Caco-2 (cell line): ENCODE data around the gene PPP1R13B. TPM values are rescaled to one million over a fixed set of nuclear protein-coding genes. Genes with fewer than 3 reads are reported as not detected.
A peak's percentile ranks its signal among the peaks of the same experiment; 100 is the strongest.

Experiments
- BruUV-seq: library from RNA; stranded (reverse); fragments of 400-500 nt; replicated peaks from 2 replicates; lab custom pipeline; 2021; lab: Mats Ljungman, UMichigan
- CTCF ChIA-PET: fragments of 300-600 bp; sonication (Branson Sonifier 250); formaldehyde crosslinking; loops from one replicate; lab custom pipeline; 2022; ENCODE audit warnings: antibody characterized with exemption; lab: Charles Lee
- POLR2A ChIA-PET: fragments of 300-600 bp; sonication (Branson Sonifier 250); formaldehyde crosslinking; loops from one replicate; lab custom pipeline; 2022; ENCODE audit warnings: antibody characterized with exemption; lab: Charles Lee
- DNase-seq, 2 experiments: peaks; one replicate each; pipeline versions ENCODE4 v3.0.0 to v3.0.0-alpha.2; 2020 to 2022
- H3K27me3 ChIP-seq: replicated peaks from 2 replicates; pipeline ENCODE4 v1.6.0; 2011; ENCODE audit warnings: low read length; ENCODE audit not compliant: control insufficient read depth, insufficient read depth
- H3K36me3 ChIP-seq: 2 replicates; pipeline ENCODE4 v1.5.1; 2011; ENCODE audit warnings: low read length; ENCODE audit not compliant: control insufficient read depth, insufficient read depth
- H3K4me1 ChIP-seq: fragments of 250-450 bp; sonication (Bioruptor Pico); 2 replicates; pipeline ENCODE4 v1.5.1; 2020; ENCODE audit warnings: mild to moderate bottlenecking
- H3K4me3 ChIP-seq: 2 replicates; pipeline ENCODE4 v1.5.1; 2011; ENCODE audit warnings: low read depth, mild to moderate bottlenecking, control low read depth, low read length
- H3K9me3 ChIP-seq: fragments of 250-450 bp; sonication (Bioruptor Pico); 2 replicates; pipeline ENCODE4 v1.5.1; 2020; ENCODE audit warnings: mild to moderate bottlenecking, moderate library complexity
- H3K27ac Mint-ChIP-seq: one replicate; pipeline ENCODE4 v1.8.0; 2022; ENCODE audit warnings: mixed read lengths; ENCODE audit not compliant: unreplicated experiment
- H3K27me3 Mint-ChIP-seq: one replicate; pipeline ENCODE4 v1.8.0; 2022; ENCODE audit warnings: mixed read lengths; ENCODE audit not compliant: insufficient read depth, unreplicated experiment
- H3K36me3 Mint-ChIP-seq: one replicate; pipeline ENCODE4 v1.8.0; 2022; ENCODE audit warnings: mild to moderate bottlenecking, mixed read lengths; ENCODE audit not compliant: insufficient read depth, unreplicated experiment
- H3K4me1 Mint-ChIP-seq: one replicate; pipeline ENCODE4 v1.8.0; 2022; ENCODE audit warnings: low read depth, mixed read lengths; ENCODE audit not compliant: unreplicated experiment
- H3K4me3 Mint-ChIP-seq: one replicate; pipeline ENCODE4 v1.8.0; 2022; ENCODE audit warnings: mild to moderate bottlenecking, moderate library complexity, mixed read lengths; ENCODE audit not compliant: unreplicated experiment
- H3K9me3 Mint-ChIP-seq: one replicate; pipeline ENCODE4 v1.8.0; 2022; ENCODE audit warnings: mixed read lengths; ENCODE audit not compliant: unreplicated experiment
- intact Hi-C: fragments of 100-400 bp; cut with micrococcal nuclease; formaldehyde crosslinking; loops from one replicate; pipeline ENCODE4 v1.10.0; 2022; ENCODE audit not compliant: unreplicated experiment
- total RNA-seq: library from RNA; stranded (reverse); gene quantifications from 2 replicates; pipeline ENCODE4 v1.2.3, GENCODE V29; 2022
- TF ChIP-seq, protein P1 (sequence below), 2 experiments: fragments of 200-600 bp in 1 of 2; IDR thresholded peaks; 1 replicate in 1 of 2; 2 replicates in 1 of 2; pipeline versions ENCODE4 v1.5.1 to v1.8.0; 2011 to 2022; ENCODE audit warnings: antibody characterized with exemption in 1 of 2, control low read depth in 1 of 2, inconsistent platforms in 1 of 2, low read depth in 1 of 2, low read length in 1 of 2, mild to moderate bottlenecking in 1 of 2, moderate library complexity in 1 of 2; ENCODE audit not compliant: insufficient read depth in 1 of 2, severe bottlenecking in 1 of 2, unreplicated experiment in 1 of 2

PPP1R13B gene
- total RNA-seq, 1 experiment from 2014 or later: 15.8 TPM

DNA sequence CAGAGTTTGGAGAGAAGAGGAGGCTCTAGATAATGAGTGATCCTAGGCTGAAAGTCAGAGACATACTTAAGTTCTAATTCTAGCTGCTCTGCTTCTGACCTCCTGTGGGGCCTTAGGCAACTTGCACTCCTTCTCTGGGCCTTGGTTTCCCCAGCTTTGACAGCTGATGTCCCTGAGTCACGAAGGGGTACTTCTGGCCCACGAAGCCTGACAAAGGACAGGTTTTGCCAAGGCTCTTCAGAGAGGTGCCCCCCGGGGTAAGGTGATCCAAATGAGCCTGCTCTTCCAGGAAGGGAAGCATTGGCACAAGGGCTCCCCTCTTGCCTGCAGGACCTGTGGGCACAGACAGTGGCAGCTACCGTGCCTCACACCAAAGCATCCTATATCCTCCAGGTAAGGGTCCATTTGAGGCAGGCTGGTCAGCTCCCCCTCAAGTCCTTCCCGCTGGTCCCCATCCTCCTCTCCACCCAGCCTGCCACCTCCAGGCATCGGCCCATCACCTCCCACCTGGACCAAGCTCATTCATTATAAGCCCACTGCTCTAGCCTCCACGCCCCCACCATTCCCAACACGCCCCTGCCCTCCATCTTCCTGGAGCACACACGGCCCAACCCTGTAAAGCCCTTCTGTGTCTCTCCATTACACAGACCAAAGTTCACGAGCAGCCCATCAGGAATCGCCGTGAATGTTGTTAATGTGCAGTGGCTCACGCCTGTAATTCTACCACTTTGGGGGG lies 1.9 kb upstream of the PPP1R13B start:
- ChIA-PET POLR2A (no interaction called here), CTCF (no interaction called here)
- Mint-ChIP-seq H3K36me3 (peaks cover 11% of the 10 kb centered on the region), H3K9me3 (no peaks in the 10 kb centered on the region), H3K27me3 (no peaks in the 10 kb centered on the region), H3K27ac (no peak overlapping the region), H3K4me1 (peaks cover under 1% of the 10 kb centered on the region), H3K4me3 (peak overlapping the region; percentile 84)
- Histone ChIP-seq H3K36me3 (no peaks in the 10 kb centered on the region), H3K9me3 (no peaks in the 10 kb centered on the region), H3K27me3 (no peaks in the 10 kb centered on the region), H3K4me1 (peaks cover 6% of the 10 kb centered on the region), H3K4me3 (no peak overlapping the region)
- BruUV-seq: TSS peak; percentile 49
- intact Hi-C loops: no loop called here
- TF ChIP-seq, protein P1, sequence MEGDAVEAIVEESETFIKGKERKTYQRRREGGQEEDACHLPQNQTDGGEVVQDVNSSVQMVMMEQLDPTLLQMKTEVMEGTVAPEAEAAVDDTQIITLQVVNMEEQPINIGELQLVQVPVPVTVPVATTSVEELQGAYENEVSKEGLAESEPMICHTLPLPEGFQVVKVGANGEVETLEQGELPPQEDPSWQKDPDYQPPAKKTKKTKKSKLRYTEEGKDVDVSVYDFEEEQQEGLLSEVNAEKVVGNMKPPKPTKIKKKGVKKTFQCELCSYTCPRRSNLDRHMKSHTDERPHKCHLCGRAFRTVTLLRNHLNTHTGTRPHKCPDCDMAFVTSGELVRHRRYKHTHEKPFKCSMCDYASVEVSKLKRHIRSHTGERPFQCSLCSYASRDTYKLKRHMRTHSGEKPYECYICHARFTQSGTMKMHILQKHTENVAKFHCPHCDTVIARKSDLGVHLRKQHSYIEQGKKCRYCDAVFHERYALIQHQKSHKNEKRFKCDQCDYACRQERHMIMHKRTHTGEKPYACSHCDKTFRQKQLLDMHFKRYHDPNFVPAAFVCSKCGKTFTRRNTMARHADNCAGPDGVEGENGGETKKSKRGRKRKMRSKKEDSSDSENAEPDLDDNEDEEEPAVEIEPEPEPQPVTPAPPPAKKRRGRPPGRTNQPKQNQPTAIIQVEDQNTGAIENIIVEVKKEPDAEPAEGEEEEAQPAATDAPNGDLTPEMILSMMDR (IDR thresholded peaks at IDR 0.05; ENCODE audit: insufficient read depth in 1 of 2, low read depth in 1 of 2, low read length in 1 of 2, severe bottlenecking in 1 of 2, unreplicated experiment in 1 of 2): no peak
- no peak for DNase-seq

DNA sequence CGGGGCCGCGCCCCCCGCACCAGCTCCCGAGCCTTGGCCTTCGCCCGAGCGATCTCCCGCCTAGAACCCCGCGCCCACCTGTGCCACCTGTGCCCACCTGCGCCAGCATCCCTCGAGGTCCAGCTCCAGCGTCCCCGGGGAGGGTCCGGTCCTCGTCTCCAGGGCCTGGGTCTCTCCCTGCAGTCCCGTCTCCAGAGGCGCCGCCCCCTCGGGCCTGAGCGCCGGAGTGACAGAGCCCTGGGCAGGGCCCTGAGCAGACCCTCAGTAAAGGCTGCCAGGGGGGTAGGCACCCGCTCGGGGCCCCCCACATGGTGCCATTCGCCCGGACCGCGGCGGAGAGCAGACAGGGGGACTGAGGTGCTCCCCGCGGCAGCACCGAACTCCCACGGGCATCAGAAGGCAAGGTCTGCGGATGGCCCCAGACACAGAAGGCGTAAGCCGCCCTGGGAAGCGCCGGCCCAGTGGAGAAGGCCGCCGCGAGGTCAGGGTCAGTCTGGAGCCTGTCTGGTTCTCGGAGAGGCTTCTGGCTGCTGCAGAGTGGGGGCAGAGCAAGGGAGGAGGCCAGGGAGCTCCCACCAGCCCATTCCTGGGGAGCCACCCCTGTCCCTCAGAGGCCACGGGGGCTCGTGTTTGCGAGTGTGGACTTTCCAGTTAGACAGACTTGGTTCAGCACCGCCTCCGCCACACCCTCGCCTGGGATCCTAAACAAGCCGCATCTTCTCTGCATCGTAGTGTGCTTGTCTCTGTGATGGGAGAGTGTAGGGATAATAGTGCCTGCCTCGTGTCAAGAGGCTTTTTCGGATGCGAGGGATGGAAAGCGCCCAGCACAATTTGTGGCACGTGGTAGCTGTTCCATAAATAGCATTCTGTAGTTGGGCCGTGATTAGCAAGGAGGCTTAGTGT lies 1.1 kb upstream of the PPP1R13B start:
- Histone ChIP-seq H3K4me1 (peaks cover 6% of the 10 kb centered on the region), H3K27me3 (no peaks in the 10 kb centered on the region), H3K4me3 (peak overlapping the region; percentile 83), H3K9me3 (no peaks in the 10 kb centered on the region), H3K36me3 (no peaks in the 10 kb centered on the region)
- POLR2A ChIA-PET: no interaction called here
- peak in 1 of 2 experiments; percentile 50 for DNase-seq
- CTCF ChIA-PET: no interaction called here
- TF ChIP-seq, protein P1 (IDR thresholded peaks at IDR 0.05; ENCODE audit: insufficient read depth in 1 of 2, low read depth in 1 of 2, low read length in 1 of 2, severe bottlenecking in 1 of 2, unreplicated experiment in 1 of 2): no peak
- no peaks in the 10 kb centered on the region for H3K27me3 Mint-ChIP-seq
- peak overlapping the region; percentile 84 for H3K4me3 Mint-ChIP-seq
- H3K4me1 Mint-ChIP-seq: no peaks in the 10 kb centered on the region
- H3K36me3 Mint-ChIP-seq: peaks cover 11% of the 10 kb centered on the region
- no TSS peak for BruUV-seq
- intact Hi-C loops: loop anchor here (1.0 kb wide), 1 partner anchor 62 kb away; no protein-coding TSS in a partner anchor
- no peak overlapping the region for H3K27ac Mint-ChIP-seq
- no peaks in the 10 kb centered on the region for H3K9me3 Mint-ChIP-seq
